Naive B cell (primary cell): ENCODE data around the gene RBMS3. TPM values are rescaled to one million over a fixed set of nuclear protein-coding genes. Genes with fewer than 3 reads are reported as not detected.

Experiments
- ATAC-seq, 2 donors: fragments of 150-1000 bp; cut with Tn5 transposase; 2 replicates each; pipeline ENCODE4 v1.10.0; 2021; ENCODE audit warnings: low read depth in 2 of 2, mild to moderate bottlenecking in 2 of 2, moderate library complexity in 2 of 2
- DNase-seq: peaks from one replicate; pipeline ENCODE4 v3.0.0; 2022
- H3K27ac Mint-ChIP-seq, 6 donors: one replicate each; pipeline ENCODE4 v1.8.0; 2020 to 2022; ENCODE audit warnings: mild to moderate bottlenecking in 6 of 6, mixed read lengths in 6 of 6, moderate library complexity in 5 of 6, inconsistent platforms in 2 of 6
- H3K27me3 Mint-ChIP-seq, 3 donors: one replicate each; pipeline ENCODE4 v1.8.0; 2021 to 2022; ENCODE audit warnings: mixed read lengths in 3 of 3, mild to moderate bottlenecking in 1 of 3
- H3K36me3 Mint-ChIP-seq, 2 donors: one replicate each; pipeline ENCODE4 v1.8.0; 2020 to 2022; ENCODE audit warnings: mixed read lengths in 2 of 2, inconsistent platforms in 1 of 2, mild to moderate bottlenecking in 1 of 2
- H3K4me1 Mint-ChIP-seq, 3 donors: one replicate each; pipeline ENCODE4 v1.8.0; 2020 to 2022; ENCODE audit warnings: mixed read lengths in 3 of 3, inconsistent platforms in 1 of 3, mild to moderate bottlenecking in 1 of 3, moderate library complexity in 1 of 3
- H3K4me3 Mint-ChIP-seq, 8 donors: one replicate each; pipeline ENCODE4 v1.8.0; 2020 to 2022; ENCODE audit warnings: mild to moderate bottlenecking in 8 of 8, mixed read lengths in 8 of 8, moderate library complexity in 8 of 8, inconsistent platforms in 2 of 8
- H3K9me3 Mint-ChIP-seq, 7 donors: one replicate each; pipeline ENCODE4 v1.8.0; 2020 to 2022; ENCODE audit warnings: mixed read lengths in 7 of 7, mild to moderate bottlenecking in 5 of 7, inconsistent platforms in 2 of 7, moderate library complexity in 1 of 7
- polyA plus RNA-seq, 6 donors: library from polyadenylated mRNA; unstranded; fragments of 300-500 nt; fragmentation: Illumina TruSeq; gene quantifications; one replicate each; pipeline ENCODE4 v1.2.3, GENCODE V29; 2021; ENCODE audit warnings: low read depth in 6 of 6

Gene RBMS3
- polyA plus RNA-seq, 6 donors from 2014 or later: 0.12 to 1.3 (median 0.45) TPM; not detected in 3

DNA sequence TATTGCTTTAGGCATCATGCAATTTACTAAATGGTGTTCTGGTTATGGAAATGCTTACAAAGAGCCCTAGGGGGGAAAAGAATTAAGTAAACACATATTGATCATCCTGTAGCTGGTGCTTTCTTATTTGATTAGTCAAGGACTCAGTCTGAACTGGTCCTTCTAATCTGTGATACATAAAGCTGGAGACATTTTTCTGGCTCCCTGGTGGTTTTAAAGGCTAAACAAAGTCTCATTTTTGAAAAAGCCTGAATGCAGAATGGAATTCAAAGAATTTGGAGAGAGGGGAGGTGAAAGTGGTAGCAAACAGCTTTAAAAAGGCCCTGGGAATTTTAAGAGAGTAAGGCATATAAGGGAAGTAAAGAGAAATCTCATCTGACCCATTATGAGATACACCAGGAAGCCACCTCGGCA is 149.7 kb downstream of the RBMS3 start:
- DNase-seq (no peak), ATAC-seq (no peak)
- Mint-ChIP-seq H3K4me1 (no peaks in the 10 kb centered on the region), H3K27me3 (no peaks in the 10 kb centered on the region), H3K36me3 (no peaks in the 10 kb centered on the region), H3K4me3 (no peak overlapping the region), H3K27ac (peak overlapping the region in 1 of 6 donors; percentile 57), H3K9me3 (no peaks in the 10 kb centered on the region)

DNA sequence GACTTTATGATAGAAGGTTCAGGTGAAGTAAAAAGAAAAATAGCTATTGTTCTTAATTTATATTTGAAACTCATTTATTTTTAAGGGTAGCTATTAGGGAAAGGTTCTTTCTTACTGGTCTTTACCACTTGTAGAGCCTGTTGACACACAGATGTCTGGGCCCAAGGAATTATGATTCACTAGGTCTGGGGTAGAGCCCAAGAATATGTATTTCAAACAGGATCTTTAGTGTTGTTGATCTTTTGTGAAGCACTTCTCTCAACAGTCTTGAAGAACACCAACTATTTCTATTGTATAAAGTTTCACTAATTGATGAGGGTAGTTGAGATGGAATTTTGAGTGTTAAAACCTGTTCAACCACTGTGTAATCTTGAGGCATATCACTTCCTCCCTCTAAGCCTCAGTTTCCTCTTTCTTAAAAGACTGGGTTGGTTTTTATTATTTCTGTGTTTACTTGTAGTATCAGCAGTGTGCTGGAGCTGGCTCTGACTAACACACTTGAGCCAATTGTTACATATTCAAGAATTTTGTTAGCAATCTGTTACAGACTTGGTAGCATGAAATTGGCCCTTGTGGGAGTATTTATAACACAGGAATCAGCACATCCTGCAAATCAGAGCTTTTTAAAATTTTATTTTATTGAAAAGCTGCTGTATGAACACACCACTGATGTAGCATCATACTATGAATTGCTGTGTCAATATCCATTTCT is 155.9 kb downstream of the RBMS3 start:
- ATAC-seq: no peak
- Mint-ChIP-seq H3K36me3 (no peaks in the 10 kb centered on the region), H3K4me3 (no peak overlapping the region), H3K9me3 (no peaks in the 10 kb centered on the region), H3K27ac (no peak overlapping the region), H3K4me1 (peaks cover 6 to 7% (median 7%) of the 10 kb centered on the region in 3 donors), H3K27me3 (peaks cover 0 to 7% (median 0%) of the 10 kb centered on the region in 3 donors)
- no peak for DNase-seq

DNA sequence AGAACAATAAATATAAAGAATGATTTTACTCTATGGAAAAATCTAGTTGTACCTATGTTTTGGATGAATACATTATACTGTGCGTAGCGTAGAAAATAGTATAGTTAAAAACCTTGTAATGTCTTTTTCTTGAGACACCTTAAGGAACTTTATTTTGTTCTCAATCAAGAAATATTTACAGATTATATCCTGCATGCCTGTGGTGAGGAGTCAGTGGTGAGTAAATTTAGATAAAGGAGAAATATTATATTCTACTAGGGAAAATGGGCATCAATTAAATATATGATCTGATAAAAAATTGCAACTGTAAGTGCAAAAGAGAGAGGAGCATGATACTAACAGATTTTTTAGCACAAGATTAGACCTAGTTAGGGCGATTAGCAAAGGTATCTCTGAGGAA is 157.7 kb downstream of the RBMS3 start:
- Mint-ChIP-seq H3K27me3 (peaks cover 0 to 14% (median 4%) of the 10 kb centered on the region in 3 donors), H3K27ac (peak overlapping the region in 1 of 6 donors; percentile 25), H3K9me3 (peaks cover 0 to 3% (median 2%) of the 10 kb centered on the region in 7 donors), H3K4me3 (no peak overlapping the region), H3K4me1 (peaks cover 6 to 7% (median 7%) of the 10 kb centered on the region in 3 donors), H3K36me3 (no peaks in the 10 kb centered on the region)
- no peak for ATAC-seq
- DNase-seq: no peak

DNA sequence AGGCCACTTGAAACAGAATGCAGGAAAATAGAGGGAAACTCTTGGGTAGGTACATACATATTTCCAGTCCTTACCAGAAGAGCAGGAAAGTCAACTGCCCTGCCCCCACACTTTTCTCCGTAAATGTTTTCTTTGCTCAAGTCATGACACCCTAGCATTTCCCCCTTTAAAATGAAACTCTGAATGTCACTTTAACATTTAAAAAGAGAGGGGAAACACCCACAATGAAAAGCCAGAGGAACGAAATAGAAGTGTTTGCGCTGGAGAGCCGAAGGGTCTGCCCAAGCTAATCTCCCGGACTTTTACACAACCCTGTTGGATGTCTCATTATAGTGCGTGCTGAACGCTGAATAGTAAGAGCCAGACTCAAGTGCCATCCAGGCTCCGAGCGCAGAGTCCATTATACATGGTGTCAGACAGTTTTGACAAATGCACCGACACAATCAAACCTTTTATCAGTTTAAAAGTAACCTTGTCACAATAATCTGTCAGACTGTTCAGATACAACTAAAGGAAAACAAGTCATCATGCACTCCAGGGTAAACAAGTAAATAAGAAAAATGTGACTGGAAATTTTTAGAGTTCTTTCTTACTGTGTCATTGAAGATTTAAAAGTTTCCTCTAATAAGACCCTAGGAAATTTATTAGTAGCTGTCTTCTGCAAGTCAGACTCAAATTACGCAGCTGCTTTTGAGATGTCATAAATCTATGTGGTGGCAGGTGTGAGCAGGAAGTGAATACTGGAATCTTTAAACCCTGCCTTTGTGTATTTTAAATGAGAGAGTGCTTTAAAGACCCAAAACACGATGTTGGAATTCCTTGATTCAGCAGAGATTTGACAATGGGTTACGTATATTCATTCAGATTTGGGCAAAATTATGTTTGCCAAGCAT is 159.8 kb downstream of the RBMS3 start:
- Mint-ChIP-seq H3K36me3 (no peaks in the 10 kb centered on the region), H3K4me3 (peak overlapping the region in 7 of 8 donors; percentile 12 to 58 (median 34))

DNA sequence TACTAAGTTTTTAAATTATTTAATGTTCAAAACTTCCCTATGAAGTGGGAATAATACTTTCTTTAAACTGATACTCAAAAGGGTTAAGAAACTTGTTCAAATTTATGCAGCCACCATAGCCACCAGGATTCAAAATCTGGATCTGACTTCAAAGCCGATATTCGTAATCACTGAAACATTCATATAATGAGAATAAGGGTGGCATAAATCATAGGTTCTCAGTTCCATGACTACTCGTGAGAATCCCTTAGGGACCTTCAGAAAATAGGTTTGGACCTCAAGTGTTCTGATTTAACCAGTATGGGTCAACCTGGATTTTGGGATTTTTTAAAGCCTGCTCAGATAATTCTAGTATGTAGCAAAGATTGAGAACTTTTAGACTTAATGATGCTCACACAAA is 160.6 kb downstream of the RBMS3 start:
- peaks cover 0 to 5% (median 4%) of the 10 kb centered on the region in 7 donors for H3K9me3 Mint-ChIP-seq
- no peak overlapping the region for H3K4me3 Mint-ChIP-seq
- peaks cover 6 to 7% (median 7%) of the 10 kb centered on the region in 3 donors for H3K4me1 Mint-ChIP-seq
- no peak for ATAC-seq
- H3K27me3 Mint-ChIP-seq: peaks cover 0 to 15% (median 4%) of the 10 kb centered on the region in 3 donors
- no peak for DNase-seq
- H3K27ac Mint-ChIP-seq: no peak overlapping the region
- H3K36me3 Mint-ChIP-seq: no peaks in the 10 kb centered on the region

More for the DNA sequence above, 159.8 kb downstream of the RBMS3 start:
- peaks cover 0 to 15% (median 4%) of the 10 kb centered on the region in 3 donors for H3K27me3 Mint-ChIP-seq
- ATAC-seq: no peak
- H3K9me3 Mint-ChIP-seq: peaks cover 0 to 5% (median 4%) of the 10 kb centered on the region in 7 donors
- no peak for DNase-seq
- peaks cover 6 to 7% (median 7%) of the 10 kb centered on the region in 3 donors for H3K4me1 Mint-ChIP-seq
- H3K27ac Mint-ChIP-seq: peak overlapping the region in 2 of 6 donors; percentile 5 to 10

DNA sequence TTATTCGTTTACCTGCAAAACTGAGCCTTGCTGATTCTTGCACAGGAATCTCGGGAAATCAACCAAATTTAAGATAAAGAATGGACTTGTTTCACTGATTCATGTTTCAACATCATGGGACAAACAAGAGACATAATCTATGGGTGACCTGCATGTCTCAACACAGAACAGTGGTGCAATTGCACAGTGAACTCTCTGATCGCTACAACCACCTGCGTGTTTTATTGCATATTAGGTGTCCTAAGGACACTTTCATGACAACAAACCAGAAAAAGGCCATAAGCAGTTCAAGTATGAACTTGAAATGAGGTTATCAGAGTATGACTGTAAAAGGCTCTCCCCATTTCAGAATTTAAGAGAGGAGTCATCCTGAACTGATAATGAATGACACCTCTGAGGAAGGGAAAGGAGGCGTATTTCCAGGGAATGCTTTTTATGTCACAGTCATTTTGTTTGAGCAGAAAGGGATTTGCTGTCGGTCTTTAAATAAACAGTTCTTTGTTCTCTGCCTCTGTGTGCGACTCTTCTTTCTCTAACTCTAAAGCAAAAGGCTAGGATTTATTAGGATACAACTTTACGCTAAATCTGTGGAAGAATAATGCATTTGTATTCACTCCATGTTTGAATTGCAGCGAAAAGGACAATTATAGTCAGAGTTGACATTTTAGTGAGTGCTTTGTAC is 167.2 kb downstream of the RBMS3 start:
- no peak for ATAC-seq
- no peak for DNase-seq
- H3K4me3 Mint-ChIP-seq: no peak overlapping the region
- peaks cover 0 to 5% (median 4%) of the 10 kb centered on the region in 7 donors for H3K9me3 Mint-ChIP-seq
- H3K27ac Mint-ChIP-seq: no peak overlapping the region
- peaks cover 0 to 4% (median 0%) of the 10 kb centered on the region in 3 donors for H3K27me3 Mint-ChIP-seq
- H3K36me3 Mint-ChIP-seq: no peaks in the 10 kb centered on the region
- no peaks in the 10 kb centered on the region for H3K4me1 Mint-ChIP-seq

DNA sequence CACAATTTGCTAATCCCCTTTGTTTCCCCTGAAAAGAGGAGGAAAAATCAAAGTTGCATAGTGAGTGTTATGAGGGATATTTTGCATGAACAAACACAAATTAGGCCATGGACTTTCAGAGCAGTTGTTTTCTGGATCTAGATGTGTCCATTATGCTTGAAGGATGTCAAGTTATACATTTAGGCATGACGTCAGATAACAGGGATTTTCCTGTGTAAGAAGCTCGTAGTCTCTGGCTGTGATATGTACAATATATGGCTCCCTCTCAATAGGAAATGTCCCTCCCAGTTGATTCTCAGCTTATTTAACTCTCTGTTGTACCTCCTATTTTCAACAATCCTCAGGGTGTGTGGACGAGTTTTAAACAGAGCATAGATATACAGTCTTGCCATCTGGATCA is 171.0 kb downstream of the RBMS3 start:
- Mint-ChIP-seq H3K27ac (no peak overlapping the region), H3K36me3 (no peaks in the 10 kb centered on the region), H3K4me1 (no peaks in the 10 kb centered on the region), H3K27me3 (no peaks in the 10 kb centered on the region), H3K9me3 (no peaks in the 10 kb centered on the region), H3K4me3 (no peak overlapping the region)
- DNase-seq (no peak), ATAC-seq (no peak)

DNA sequence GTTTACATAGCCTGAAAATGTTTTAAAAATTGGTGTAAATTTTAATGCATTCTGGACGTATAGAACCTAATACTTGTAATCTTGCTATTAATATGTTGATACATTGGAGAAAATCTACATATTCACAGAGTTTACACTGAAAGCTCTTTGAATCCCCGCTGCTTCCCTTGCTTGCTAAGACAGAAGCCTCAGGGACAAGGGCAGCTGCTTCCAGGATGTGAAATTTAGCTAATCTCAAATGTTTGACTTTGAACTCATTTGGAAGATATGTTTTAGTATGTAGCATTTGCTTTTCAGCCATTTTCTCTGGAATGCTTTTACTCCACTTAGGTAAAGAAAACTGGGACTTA is 172.0 kb downstream of the RBMS3 start:
- Mint-ChIP-seq H3K27ac (no peak overlapping the region), H3K36me3 (no peaks in the 10 kb centered on the region), H3K4me3 (no peak overlapping the region), H3K4me1 (no peaks in the 10 kb centered on the region), H3K9me3 (no peaks in the 10 kb centered on the region), H3K27me3 (no peaks in the 10 kb centered on the region)
- no peak for ATAC-seq
- DNase-seq: no peak

DNA sequence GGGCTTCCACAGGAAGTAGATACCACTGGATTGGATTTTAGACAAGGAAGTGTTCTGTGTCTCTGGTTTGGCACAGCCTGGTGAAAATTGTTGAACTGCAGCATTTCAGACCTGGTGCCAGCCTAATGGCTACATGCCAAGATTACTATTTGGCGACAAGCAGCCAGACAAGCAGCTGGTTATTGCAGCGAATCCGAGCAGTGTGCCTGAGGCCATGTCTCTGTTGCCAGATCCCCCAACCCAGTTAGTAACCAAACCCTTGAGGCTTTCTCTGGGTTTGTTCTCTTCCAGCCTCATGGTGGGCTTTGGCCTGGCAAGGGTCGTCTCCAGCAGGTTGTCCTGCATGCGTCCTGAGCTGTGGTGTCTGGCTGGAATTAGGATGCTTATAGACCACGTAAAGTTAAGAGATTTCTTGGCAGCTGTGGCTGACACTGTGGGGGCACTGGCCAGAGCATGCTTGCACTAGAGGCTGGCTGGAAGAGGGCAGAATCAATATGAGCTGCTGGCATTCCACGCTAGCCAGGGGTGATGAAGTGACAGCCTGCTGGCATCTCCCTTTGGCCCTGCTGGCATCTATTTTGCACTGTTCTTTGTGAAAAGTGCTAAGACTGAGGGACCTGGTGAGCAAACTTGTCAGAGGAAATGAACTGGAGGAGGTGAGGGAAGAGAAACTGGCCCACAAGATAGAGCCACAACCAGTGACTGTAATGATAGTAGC is 172.6 kb downstream of the RBMS3 start:
- Mint-ChIP-seq H3K27me3 (no peaks in the 10 kb centered on the region), H3K9me3 (no peaks in the 10 kb centered on the region), H3K36me3 (no peaks in the 10 kb centered on the region), H3K4me1 (no peaks in the 10 kb centered on the region), H3K27ac (no peak overlapping the region), H3K4me3 (no peak overlapping the region)
- DNase-seq (no peak), ATAC-seq (no peak)

DNA sequence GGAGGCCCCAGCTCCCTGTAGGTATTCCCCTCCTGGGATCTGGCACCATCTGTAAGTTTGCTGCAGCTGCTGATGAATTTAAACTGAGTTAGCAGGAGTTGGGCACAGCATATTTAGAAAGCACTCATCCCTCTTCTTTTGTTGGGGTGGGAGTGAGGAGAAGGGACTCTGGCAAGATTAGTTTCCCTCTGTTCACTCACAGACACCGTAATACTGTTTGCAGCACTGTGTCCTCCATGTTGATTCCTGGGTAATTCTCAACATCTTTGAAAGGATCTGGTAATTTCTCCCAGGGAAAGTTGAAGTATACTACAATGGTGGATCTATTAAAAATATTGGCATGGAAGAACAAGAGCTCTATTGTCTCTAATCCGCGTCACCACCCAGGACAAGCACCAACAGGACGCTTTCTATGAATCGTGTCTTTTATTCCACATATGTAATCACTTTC is 173.3 kb downstream of the RBMS3 start:
- Mint-ChIP-seq H3K27ac (no peak overlapping the region), H3K9me3 (no peaks in the 10 kb centered on the region), H3K4me1 (no peaks in the 10 kb centered on the region), H3K4me3 (no peak overlapping the region), H3K27me3 (no peaks in the 10 kb centered on the region), H3K36me3 (no peaks in the 10 kb centered on the region)
- no peak for DNase-seq
- ATAC-seq: no peak

DNA sequence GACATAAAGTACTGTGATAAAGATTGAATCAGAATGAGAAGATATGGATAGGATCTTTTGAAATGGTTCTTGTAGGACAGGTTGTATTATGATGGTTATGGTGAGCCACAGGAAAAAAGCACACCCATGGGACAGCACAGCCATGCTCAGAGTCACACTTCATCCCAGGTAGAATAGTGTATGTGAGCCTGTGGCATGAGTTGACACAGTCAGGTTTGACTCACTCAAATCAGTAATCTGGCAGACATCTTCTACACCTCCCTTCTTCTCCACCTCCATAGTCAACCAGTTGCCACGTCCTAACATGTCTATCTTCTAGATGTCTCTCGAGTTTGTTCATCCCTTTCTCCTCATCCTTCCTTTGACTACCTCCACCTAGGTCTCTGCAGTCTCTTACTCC is 176.0 kb downstream of the RBMS3 start:
- no peak overlapping the region for H3K4me3 Mint-ChIP-seq
- no peaks in the 10 kb centered on the region for H3K36me3 Mint-ChIP-seq
- ATAC-seq (no peak), DNase-seq (no peak)
- no peaks in the 10 kb centered on the region for H3K9me3 Mint-ChIP-seq
- no peaks in the 10 kb centered on the region for H3K4me1 Mint-ChIP-seq
- H3K27me3 Mint-ChIP-seq: no peaks in the 10 kb centered on the region
- no peak overlapping the region for H3K27ac Mint-ChIP-seq

DNA sequence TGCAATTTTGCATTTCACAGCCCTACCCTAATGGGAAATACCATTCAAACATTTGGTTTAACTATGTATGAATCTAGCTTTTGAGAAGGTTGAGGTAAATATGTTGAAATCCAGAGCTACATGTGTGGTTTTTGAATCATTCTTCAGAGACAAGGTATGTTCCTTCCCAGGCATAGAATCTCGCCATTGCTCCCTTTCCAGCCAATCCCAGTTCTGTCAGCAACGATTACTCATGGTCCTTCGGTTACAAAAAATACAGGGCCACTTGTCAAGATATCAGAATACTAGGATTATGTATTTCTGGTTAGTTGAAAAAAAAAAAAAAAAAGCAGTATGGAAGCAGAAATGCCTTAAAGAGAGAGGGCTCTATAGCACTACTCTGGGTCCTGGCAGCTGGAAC is 182.4 kb downstream of the RBMS3 start:
- Mint-ChIP-seq H3K27ac (no peak overlapping the region), H3K4me3 (no peak overlapping the region), H3K9me3 (no peaks in the 10 kb centered on the region), H3K36me3 (no peaks in the 10 kb centered on the region), H3K4me1 (no peaks in the 10 kb centered on the region), H3K27me3 (no peaks in the 10 kb centered on the region)
- ATAC-seq (no peak), DNase-seq (no peak)

DNA sequence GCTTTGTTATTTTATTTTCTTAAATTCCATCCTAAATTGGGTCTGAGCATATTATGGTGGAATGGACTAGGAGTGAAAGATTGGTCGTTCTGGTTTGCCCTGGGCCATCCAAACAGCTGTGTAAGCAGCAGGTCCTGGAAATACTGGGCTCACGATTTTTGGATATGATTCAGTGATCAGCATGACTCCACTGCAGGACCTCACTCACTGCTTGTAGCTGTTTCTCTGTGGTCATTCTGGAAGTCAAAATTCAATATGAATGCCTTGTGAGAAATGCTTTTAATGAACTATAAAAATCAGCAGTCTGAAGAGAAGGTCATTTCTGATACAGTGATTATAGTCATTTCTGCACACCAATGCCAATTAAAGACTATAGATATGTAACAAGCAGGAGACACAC is 185.0 kb downstream of the RBMS3 start:
- Mint-ChIP-seq H3K4me1 (no peaks in the 10 kb centered on the region), H3K9me3 (no peaks in the 10 kb centered on the region), H3K4me3 (no peak overlapping the region), H3K27ac (no peak overlapping the region), H3K36me3 (no peaks in the 10 kb centered on the region), H3K27me3 (no peaks in the 10 kb centered on the region)
- DNase-seq: no peak
- ATAC-seq: no peak
